SK-N-MC (cell line): ENCODE results near the gene C2CD4C.
"Not testable (repeated sequence)": the region's sequence is repeated elsewhere in the genome, so short reads cannot be mapped to it uniquely, and the experiment has no call there.

Source experiments
- DNase-seq: peaks from one replicate; pipeline ENCODE4 v3.0.0-alpha.2; 2011; ENCODE audit warnings: low read depth, low spot score
- H3K27ac ChIP-seq: fragments of 200-600 bp; sonication (generic); 2 replicates; pipeline ENCODE4 v1.5.1; 2016; ENCODE audit warnings: mixed run types
- H3K36me3 ChIP-seq: fragments of 200-600 bp; sonication (generic); 2 replicates; pipeline ENCODE4 v1.6.1; 2017; ENCODE audit warnings: antibody characterized with exemption, low read length, mixed read lengths; ENCODE audit not compliant: insufficient read depth
- H3K4me3 ChIP-seq: fragments of 200-600 bp; sonication (generic); 2 replicates; pipeline ENCODE4 v1.5.1; 2016
- H3K9ac ChIP-seq: fragments of 200-600 bp; sonication (generic); 2 replicates; pipeline ENCODE4 v1.8.0; 2017; ENCODE audit warnings: mixed run types, mixed read lengths; ENCODE audit not compliant: insufficient read length
- H3K9me3 ChIP-seq: fragments of 200-600 bp; sonication (generic); 2 replicates; pipeline ENCODE4 v1.6.1; 2017; ENCODE audit warnings: low read depth, mild to moderate bottlenecking, antibody characterized with exemption, low read length, moderate library complexity, mixed read lengths
- EZH2 ChIP-seq: fragments of 200-600 bp; sonication (generic); IDR thresholded peaks from one replicate; pipeline ENCODE4 v1.6.1; 2017; ENCODE audit warnings: antibody characterized with exemption
- FOXP2 ChIP-seq: optimal IDR thresholded peaks from 2 replicates; pipeline ENCODE3; 2011; ENCODE audit warnings: mild to moderate bottlenecking, moderate library complexity; ENCODE audit not compliant: insufficient read depth; ENCODE audit errors: extremely low read length, control extremely low read depth
- POLR2AphosphoS5 ChIP-seq: IDR thresholded peaks from 2 replicates; pipeline ENCODE4 v1.6.1; 2012; ENCODE audit warnings: mild to moderate bottlenecking, low read depth, low read length, borderline replicate concordance

Gene C2CD4C

GRCh38 chr19:423691-424466 is 14.9 kb upstream of the C2CD4C start:
- Histone ChIP-seq H3K4me3 (no peak overlapping the region), H3K36me3 (no peaks in the 10 kb centered on the region), H3K27ac (no peak overlapping the region), H3K9ac (no peak overlapping the region), H3K9me3 (no peaks in the 10 kb centered on the region)
- no peak for TF ChIP-seq POLR2AphosphoS5
- no peak for TF ChIP-seq FOXP2
- no peak for TF ChIP-seq EZH2
- DNase-seq = no peak

- not testable (repeated sequence) for H3K9me3 ChIP-seq, H3K36me3 ChIP-seq, H3K4me3 ChIP-seq, DNase-seq, H3K9ac ChIP-seq, H3K27ac ChIP-seq
Observed at GRCh38 chr19:422917-423226, 13.9 kb upstream of the C2CD4C start.

GRCh38 chr19:422213-422916 is 13.4 kb upstream of the C2CD4C start:
- Histone ChIP-seq H3K9me3 (no peaks in the 10 kb centered on the region), H3K9ac (no peak overlapping the region), H3K27ac (no peak overlapping the region), H3K36me3 (no peaks in the 10 kb centered on the region), H3K4me3 (no peak overlapping the region)
- TF ChIP-seq EZH2 = no peak
- TF ChIP-seq POLR2AphosphoS5 = no peak
- no peak for TF ChIP-seq FOXP2
- no peak for DNase-seq

- Histone ChIP-seq H3K36me3 (no peaks in the 10 kb centered on the region), H3K9me3 (no peaks in the 10 kb centered on the region), H3K27ac (no peak overlapping the region), H3K4me3 (no peak overlapping the region), H3K9ac (no peak overlapping the region)
- TF ChIP-seq FOXP2 (no peak), EZH2 (no peak), POLR2AphosphoS5 (no peak)
- no peak for DNase-seq
Observed at GRCh38 chr19:419721-420515, 11.0 kb upstream of the C2CD4C start.

GRCh38 chr19:418761-419671 is 10.1 kb upstream of the C2CD4C start:
- H3K27ac ChIP-seq = no peak overlapping the region
- no peak for DNase-seq
- TF ChIP-seq EZH2 (no peak), FOXP2 (no peak)
- no peaks in the 10 kb centered on the region for H3K36me3 ChIP-seq
- no peak overlapping the region for H3K4me3 ChIP-seq
- H3K9ac ChIP-seq = no peak overlapping the region
- H3K9me3 ChIP-seq = no peaks in the 10 kb centered on the region

GRCh38 chr19:416416-416815 is 7.5 kb upstream of the C2CD4C start:
- DNase-seq = no peak
- Histone ChIP-seq H3K27ac (no peak overlapping the region), H3K4me3 (no peak overlapping the region), H3K36me3 (no peaks in the 10 kb centered on the region), H3K9ac (no peak overlapping the region), H3K9me3 (no peaks in the 10 kb centered on the region)
- TF ChIP-seq EZH2 = no peak

- H3K9ac ChIP-seq = no peak overlapping the region
- DNase-seq = no peak
- TF ChIP-seq EZH2 (no peak), POLR2AphosphoS5 (no peak), FOXP2 (no peak)
- H3K27ac ChIP-seq = no peak overlapping the region
- no peaks in the 10 kb centered on the region for H3K9me3 ChIP-seq
- H3K36me3 ChIP-seq = no peaks in the 10 kb centered on the region
- no peak overlapping the region for H3K4me3 ChIP-seq
Observed at GRCh38 chr19:415292-415691, 6.3 kb upstream of the C2CD4C start.
